Thyroid gland (tissue), 4 donors: Measurements from ENCODE around the gene EIF4E3.

Source experiments
- POLR2A ChIP-seq, 2 donors: fragments of 450-650 bp; IDR thresholded peaks; one replicate each; pipeline ENCODE4 v1.6.1; 2017; ENCODE audit warnings: antibody characterized with exemption in 2 of 2, mild to moderate bottlenecking in 2 of 2, moderate library complexity in 1 of 2
- TF ChIP-seq, protein P1 (sequence below), 6 experiments: fragments of 200-600 bp in 3 of 6; fragments of 450-650 bp in 3 of 6; sonication (generic) in 3 of 6; IDR thresholded peaks; one replicate each; pipeline ENCODE4 v1.5.1; 2016 to 2019; ENCODE audit warnings: antibody characterized with exemption in 6 of 6, mild to moderate bottlenecking in 2 of 6, inconsistent platforms in 1 of 6, moderate library complexity in 1 of 6

DNA sequence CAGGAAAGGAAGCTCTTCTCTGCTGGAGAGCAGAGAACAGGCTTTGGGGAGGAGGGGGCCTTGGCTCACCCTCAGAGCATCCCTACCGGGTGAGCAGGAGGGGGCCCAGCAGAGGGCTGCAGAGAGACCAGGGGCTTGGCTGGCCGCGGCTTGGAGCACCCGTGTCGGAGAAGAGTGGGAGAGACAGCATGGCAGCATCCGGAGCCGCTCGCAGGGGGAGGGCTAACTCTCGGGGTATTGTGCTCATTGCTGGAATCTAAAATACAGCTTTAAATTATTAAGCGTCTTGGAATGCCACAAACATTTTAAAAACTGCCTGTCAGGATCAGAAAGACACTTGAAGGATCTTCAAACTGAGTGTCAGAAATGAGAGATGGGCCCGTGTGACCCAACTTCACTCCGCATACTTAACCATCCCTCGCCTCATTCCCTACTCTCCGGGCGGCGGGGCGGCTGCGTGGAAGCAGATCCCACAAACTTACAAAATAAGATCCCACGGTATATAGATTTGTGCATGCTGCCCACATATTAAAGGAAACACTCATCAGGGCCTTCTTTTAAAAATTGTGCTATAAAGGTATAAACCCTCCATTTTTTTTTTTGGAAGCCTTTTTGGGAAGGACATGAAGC, 53.9 kb downstream of the EIF4E3 start:
- no peak for TF ChIP-seq POLR2A (IDR thresholded peaks at IDR 0.05)
- TF ChIP-seq, protein P1, sequence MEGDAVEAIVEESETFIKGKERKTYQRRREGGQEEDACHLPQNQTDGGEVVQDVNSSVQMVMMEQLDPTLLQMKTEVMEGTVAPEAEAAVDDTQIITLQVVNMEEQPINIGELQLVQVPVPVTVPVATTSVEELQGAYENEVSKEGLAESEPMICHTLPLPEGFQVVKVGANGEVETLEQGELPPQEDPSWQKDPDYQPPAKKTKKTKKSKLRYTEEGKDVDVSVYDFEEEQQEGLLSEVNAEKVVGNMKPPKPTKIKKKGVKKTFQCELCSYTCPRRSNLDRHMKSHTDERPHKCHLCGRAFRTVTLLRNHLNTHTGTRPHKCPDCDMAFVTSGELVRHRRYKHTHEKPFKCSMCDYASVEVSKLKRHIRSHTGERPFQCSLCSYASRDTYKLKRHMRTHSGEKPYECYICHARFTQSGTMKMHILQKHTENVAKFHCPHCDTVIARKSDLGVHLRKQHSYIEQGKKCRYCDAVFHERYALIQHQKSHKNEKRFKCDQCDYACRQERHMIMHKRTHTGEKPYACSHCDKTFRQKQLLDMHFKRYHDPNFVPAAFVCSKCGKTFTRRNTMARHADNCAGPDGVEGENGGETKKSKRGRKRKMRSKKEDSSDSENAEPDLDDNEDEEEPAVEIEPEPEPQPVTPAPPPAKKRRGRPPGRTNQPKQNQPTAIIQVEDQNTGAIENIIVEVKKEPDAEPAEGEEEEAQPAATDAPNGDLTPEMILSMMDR (IDR thresholded peaks at IDR 0.05): no peak
